ENCODE results near the gene CTSS.

GRCh38 chr1:150765296-150765976 is at the start of gene CTSS:
- TF ChIP-seq CTCF (conservative IDR thresholded peaks at IDR 0.05; ENCODE audit: low read depth, low read length) (no peak), EZH2 (IDR thresholded peaks at IDR 0.05; ENCODE audit: low read length, unreplicated experiment) (no peak)

All from PC-3 (cell line).